IPS DF 19.7 (cell line): ENCODE measurements around the gene TAOK3.

Experiments used
- DNase-seq: peaks from one replicate; pipeline ENCODE4 v3.0.0-alpha.2; 2013; ENCODE audit warnings: low read depth, low spot score

The TAOK3 gene

DNA sequence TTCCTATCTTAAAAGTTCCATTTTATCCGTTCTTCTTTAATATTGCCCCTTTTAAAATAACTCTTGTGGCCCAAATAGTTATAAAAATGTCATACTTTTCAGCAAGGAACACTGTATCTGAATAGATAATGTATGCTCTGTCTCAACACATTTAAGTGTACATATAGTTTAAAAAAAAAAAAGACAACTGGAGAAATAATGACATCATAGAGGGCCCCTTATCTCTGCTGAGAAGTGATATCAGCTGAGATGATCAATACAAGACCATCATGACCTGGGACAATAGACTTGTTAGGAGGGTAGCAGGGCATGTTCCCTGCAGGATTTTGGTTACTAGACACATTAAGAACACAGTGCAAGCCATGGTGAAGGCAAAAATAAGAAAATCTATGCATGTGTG, 159.3 kb downstream of the TAOK3 start:
- no peak for DNase-seq

DNA sequence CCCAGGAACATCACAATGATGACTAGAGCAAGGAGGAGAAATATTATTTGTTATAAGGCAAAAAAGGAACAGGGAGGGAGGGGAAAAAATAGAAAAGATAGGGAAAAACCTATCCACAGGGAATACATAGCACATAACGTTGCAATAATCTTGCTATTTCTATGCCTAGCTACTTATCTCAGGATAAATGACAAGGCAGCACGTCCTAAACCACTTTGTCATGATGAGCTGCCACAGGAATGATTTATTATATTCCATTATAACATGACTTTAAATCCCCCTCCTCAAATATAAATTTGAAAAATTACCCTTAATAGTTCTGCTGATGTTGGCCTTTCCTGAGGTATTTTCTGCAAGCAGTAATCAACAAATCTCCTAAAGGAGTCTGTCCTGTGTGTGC, 160.1 kb downstream of the TAOK3 start:
- no peak for DNase-seq

DNA sequence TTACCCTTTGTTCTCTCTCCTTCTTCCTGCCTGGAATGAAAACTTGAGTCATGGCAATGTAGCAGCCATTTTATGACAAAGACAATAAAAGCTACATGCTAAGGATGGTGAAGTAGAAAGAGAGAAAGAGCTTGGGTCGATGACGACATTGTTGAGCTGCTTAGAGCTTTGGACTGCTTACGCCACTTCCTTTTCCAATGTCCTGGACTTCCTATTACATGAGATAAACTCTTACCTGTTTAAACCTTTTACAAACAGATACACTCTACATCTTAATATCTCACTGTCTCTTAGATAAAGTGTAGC, 166.6 kb downstream of the TAOK3 start:
- no peak for DNase-seq

DNA sequence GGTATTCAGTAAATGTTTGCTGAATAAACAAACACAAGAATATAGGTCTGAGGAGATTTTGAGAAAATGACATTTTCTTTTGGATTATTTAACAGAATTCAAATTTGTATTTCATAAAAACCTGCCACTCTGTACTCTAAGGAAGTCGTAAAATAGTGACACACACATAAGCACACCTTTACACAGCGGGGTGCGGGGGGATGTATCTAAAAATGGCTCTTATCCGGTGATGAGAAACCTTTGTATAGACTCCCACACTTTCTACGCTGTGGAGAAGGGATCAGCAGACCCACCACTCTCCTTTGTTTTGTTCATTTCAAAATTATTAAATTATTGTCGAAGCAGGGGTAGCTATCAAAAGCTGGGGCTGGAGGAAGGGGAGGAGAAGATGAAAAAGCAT, 178.7 kb downstream of the TAOK3 start:
- no peak for DNase-seq

DNA sequence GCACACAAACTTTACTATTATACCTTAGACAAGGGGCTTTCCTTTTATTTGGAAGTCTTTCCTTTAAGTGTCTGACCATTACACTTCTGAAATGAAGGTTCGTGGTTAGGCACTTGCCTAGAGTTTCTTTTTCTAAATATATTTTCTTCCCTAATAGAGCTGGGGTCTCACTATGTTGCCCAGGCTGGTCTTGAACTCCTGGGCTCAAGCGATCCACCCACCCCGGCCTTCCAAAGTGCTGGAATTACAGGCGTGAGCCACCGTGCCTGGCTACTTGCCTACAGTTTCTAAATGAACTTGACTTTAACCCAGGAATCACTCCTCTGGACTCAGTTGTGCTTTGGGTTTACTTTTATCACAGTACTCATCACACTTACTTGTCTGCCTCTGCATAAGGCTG, 179.2 kb downstream of the TAOK3 start:
- no peak for DNase-seq

DNA sequence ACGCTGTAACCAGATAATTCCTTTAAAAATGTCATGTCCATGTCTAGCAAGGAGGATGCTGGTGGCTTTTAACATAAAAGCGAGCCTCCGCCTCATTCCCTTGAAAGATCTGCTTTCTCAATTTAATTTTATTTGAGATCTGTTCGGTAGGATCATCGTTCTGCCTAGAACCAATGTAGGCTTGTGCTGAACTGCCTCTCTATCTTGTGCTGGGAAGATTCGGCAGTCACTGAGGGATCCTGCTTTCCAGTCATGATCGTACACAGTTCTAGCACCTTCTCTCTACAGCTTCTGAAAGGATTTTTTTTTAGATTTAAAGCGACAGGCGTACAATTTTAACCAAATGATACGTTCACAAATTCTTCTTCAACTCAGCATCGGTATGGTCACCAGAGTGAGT, 182.4 kb downstream of the TAOK3 start:
- DNase-seq, result no peak

DNA sequence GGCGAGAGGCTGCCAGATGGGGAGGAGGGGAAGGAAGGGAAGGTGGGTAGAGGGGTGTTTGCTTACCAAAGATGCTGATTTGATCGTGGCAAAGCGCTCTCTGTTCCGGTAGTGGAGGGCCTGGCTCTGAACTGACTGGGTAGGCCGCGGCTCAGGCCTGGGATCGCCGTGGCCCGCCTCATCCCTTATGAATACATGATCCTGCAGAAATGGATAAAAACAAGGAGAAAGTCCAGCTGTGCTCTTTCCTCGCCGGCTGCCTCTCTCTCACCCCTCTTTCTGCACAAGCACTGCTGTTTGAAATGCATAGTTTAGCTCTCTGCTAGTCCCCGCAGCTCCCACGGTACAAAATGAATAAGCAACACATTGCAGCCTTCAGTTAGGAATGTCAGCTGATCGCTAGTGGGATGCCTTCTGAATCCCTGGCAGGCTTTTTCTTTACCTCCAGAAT, 182.9 kb downstream of the TAOK3 start:
- DNase-seq, result peak; percentile 33

DNA sequence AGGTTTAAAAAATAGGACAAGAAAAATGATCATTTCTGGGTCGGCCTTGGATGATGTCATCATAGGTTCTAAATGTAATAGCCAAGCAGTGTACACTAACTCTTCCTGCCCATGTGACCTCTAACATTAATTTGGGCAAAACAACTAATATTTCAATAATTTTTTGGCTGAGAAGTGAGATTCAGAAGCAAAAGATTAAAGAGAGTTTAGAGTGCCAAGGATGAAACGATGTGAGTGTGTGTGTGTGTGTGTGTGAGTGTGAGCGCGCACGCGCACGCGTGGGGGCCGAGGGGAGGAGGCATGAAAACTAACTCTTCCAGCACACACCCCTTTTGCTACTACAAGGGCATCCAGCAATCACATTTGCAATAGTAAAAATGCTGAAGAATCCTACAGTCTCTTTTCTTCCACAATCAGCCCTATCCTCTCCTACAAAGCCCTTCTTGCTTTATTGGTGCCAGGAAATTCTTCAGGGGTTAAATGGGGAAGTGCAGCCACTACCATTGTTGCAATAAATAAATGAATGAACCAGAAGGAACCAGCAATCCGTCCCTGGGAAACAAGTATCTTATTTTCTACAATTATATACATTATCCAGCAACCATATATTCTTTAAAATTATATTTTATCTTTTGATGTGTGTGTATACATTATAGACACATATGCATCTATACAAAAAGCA, 183.9 kb downstream of the TAOK3 start:
- no peak for DNase-seq

DNA sequence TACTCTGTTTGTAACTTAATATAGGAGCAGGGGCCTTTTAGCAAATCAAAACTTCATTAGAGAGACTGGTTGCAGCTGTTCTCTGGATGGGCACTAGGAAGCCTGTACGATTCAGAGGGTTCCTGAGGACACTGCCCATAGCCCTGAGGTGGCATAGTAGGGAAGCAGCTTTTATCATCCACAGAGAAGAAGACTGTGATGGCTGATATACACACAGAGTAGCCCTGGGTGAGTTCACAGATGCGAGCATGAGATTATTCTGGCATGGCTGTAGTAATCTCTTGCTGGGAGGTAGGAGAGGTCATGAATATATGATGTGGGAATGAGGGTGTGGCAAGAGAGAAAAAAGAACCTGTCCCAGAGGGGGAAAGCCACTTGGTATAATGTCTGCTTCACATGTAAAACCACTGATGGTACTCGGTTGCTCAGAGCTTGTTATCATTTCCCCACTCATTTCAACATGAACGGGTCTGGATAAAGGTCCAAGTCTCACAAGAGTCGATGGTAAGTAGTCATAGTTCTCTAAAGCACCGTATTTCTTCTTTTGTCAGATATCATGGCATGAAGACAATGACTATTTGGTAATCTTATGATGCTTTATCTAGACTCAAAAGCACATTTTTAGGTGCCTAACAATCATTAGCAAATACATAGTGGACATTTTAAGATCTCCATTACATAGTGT, 184.8 kb downstream of the TAOK3 start:
- no peak for DNase-seq

DNA sequence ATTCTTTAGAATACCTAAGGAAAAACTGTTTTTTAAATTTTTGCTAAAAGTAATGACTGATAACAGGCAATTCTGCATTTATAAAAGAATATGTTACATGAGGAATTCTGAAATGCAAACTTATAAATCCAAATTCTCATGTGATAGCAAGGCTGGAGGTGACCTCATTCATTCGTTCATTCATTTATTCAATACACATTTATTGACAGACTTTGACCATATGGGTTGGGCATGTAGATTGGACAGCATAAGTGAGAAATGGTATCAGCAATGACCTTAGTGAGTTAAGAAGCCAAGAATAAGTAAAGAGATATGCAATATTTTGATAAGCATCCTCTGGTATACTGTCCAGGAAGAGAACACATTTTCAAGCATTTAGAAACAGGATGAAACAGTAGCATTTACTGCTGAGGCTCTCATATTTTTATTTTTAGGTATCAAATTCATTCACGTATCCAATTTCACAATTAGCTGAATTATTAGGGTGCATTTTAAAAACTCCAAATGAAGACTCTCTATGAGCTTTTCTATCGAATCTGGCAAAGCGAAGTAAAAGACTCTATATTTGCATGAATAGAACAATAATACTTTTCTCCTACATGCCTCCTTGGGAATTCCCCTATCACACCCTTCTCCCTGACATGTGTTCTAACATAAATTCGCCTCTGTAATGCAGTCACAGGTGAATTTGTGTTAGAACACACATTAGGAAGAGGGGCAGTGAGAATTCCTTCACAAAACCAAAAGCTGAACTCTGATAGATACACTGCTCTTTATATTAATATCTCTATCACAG, 186.9 kb downstream of the TAOK3 start:
- DNase-seq, result no peak

DNA sequence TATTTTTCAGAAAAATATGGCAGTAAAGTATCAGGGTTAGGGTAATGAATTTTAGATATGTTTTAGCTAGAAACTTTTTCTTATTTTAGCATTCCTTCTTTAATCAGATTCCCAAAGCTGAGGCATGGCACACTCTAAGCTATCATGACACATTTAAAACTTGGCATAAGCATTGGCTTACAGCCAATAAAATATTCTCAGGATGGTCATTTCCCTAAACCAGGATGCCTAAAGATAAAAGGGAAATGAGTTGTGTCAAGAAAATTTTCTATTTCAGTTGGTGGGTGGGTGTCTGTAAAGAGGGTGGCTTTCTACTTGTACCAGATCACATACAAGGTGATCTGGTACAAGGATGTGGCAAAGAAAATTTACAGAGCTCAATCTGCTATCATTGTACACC, 189.0 kb downstream of the TAOK3 start:
- DNase-seq, result no peak

DNA sequence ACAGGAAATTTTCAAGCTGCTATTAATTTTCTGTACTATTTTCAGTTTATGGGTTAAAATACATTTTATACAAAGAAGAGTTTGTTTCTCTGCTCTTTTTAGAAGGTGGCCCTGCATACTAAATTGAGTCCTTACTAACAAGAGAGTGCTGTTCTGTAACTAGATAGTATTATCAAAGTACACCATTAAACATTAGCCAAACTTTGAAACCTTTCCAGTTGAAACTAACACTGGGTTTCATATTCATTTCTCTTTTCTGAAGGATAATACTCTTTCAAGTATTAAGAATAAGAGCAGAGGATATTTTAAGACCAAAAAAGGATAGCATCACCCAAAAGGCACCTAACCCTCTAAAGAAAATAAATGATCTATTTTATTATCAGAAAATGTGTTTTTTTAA, 189.6 kb downstream of the TAOK3 start:
- DNase-seq, result no peak

DNA sequence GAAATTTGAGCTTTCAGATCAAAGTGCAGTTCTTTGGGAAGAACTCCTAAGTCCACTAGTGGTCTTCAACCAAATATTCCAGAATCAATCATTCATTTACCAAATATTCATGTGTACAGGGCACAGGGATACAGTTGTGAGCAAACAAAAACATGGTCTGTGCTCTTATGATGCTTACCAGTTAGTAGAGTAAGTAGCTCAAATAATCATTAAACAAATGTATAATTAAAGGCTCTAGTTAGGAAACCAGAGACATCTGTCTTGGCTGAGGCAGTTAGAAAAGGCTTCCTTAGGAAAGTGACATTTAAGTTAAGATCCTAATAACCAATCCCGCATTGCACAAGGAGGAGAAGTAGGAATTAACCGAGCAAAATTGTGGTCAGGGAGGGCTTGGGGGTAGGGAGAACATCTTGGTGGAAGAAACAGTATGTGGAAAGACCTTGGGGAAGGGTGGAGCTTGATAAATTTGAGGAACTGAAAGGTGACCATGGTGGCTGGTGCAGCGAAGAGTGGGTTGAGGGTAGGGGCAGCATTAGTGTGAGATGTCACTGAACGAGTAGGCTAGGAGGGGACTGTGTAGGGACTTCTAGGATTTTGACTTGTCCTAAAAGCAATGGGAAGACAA, 196.8 kb downstream of the TAOK3 start:
- no peak for DNase-seq

DNA sequence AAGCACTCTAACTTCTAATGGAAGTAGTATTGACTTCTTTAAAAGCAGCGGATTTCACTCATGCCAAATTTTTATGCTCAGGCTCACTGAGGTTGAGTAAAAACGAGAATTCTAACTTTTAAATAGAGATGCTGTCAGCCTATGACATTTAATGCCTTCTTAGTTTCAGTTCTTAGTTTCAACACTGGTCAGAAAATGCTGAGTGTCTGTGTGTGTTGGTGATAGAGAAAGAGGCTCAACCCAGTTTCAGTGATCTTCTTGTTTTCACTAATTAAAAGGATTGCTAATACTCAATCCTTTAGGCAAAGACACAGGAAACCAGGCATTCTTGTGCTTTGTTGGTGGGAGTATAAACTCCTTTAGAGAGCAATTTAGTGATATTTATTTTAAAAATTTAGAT, 205.8 kb downstream of the TAOK3 start:
- no peak for DNase-seq

DNA sequence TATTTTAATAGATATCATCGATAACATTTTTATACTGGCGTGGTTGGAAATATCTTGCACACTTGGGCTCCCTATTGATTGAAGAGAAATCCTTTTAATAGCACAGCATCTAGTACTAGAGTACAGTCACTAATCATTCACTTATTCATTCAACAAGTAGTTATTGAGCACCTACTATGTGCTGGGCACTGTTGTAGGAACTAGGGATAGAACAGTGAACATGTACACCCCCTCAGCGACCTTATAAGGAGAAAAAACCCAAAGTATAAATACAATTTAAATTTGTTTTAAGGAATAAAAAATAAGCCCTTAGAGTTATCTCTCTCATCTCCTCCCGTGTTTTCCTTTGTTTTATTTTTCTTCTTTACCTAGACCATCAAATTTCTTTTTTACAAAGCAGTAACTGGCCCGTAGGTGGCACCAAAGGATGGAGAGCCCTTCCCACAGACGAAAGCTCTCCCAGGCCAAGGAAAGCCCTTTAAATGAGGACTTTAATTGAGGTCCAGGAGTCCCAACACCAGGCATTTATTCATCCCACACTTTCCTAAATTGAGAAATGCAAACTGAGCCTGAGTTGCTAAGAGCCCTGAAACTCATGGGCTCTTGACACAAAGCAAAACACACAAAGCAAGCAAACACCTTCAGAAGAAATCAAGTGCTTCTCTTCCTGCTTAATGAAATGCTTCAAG, 207.8 kb downstream of the TAOK3 start:
- peak; percentile 25 for DNase-seq

DNA sequence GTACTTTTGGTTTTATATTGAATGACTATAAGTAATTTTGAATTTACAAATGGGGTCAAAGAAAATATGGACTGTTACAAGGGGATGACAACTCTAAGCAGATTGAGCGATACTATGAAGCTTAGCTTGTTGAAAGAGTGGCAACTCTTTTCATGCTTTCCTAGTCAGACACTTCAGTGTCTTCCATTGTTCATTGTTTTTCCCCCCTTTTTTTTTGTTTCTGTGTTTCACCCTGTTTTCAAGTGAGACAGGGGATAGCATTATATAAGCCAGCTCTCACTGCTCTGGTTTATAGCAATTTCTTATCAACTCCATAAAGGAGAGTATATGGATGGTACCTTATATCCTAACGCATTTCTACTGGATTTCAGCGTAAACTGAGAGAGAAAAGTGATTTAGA, 212.2 kb downstream of the TAOK3 start:
- no peak for DNase-seq

DNA sequence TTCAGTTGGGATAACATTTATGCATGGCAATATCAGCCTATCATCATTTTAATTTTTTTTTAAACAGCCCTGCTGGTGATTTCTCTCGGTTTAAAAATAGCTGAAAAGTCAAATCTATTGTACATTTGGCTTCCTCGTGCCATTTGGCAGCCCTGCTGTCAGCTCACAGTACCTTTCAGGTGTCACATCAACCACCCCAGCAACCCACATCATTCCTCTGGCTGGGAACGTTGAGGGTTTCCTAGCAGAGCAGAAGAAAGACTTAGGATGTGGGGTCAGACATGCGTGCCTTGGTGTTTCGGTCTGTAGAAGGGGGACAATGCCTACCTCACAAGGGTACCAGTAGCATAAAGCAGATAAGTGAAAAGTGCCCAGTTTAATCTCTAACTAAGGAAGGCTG, 221.0 kb downstream of the TAOK3 start:
- no peak for DNase-seq

DNA sequence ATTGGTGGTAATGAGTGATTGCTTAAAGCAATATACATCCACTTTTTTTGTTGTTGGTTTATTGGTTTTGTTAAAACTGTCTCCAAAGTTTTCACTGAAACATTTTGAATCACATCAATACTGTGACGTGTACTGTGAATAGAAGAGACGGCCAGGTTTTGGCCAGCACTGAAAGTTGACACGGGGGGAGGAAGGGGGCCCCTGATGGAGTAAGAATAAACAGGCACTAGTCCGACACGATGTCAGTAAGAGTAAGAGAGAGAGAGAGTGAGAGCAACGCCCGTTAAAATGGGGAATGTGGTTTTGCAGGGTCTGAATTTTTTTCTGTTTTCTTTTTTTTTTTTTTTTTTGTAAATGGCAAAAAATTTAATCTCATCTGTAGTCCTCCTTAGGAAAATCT, 222.1 kb downstream of the TAOK3 start:
- no peak for DNase-seq

DNA sequence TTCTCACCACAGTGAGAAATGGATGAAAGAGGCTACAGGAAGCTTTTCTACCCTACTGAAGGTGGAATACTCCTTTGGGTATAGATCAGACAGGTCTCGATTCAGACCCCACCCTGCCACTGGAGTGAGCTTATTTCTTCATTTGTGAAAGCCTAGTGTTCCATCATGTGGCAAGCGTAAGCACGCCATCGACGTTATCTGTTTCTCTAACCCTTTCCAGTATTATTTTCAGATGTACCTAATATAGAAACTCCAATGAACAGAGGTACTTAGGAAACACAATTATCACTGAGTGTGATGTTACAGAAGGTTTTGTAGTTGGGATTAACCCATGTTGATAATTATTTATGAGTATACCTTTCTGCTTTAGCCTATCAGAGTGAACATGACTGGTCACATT, 224.4 kb downstream of the TAOK3 start:
- no peak for DNase-seq

DNA sequence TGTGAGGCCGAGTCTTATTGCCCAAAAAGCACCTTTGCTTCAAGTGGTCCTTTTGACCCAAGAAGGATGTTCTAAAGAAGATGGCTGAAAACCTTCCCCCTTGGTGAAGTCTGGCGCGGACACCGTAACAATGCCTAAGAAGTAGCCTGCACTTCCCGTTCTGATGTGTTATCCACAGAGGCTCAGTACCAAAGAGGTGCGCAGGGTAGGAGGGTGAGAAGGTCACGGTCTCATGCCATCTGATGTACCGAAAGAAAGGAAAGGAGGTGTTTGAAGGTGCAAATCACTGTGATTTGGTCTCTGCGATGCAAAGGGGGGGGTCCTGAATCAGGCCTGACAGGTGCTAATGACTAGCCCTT, 226.9 kb downstream of the TAOK3 start:
- DNase-seq, result no peak

DNA sequence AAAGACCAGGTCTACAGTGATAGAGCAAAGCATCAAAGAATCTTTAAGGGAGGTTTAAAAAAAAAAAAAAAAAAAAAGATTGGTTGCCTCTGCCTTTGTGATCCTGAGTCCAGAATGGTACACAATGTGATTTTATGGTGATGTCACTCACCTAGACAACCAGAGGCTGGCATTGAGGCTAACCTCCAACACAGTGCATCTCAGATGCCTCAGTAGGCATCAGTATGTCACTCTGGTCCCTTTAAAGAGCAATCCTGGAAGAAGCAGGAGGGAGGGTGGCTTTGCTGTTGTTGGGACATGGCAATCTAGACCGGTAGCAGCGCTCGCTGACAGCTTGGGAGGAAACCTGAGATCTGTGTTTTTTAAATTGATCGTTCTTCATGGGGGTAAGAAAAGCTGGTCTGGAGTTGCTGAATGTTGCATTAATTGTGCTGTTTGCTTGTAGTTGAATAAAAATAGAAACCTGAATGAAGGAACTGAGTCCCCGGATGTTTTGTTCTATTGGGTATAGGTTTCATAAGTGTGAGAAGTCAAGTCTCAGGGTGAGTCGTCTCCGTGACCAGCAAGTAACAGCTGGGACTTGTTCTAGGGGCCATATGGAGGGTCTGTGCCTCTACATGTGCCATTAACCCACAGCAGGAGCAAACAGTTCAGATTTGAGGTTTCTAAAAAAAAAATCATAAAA, 227.5 kb downstream of the TAOK3 start:
- DNase-seq, result no peak
